ENCODE data around the gene PCDHGA8.

The PCDHGA8 gene

GRCh38 chr5:141351591-141351990 lies 40.8 kb upstream of the PCDHGA8 start:
- H3K4me3 ChIP-seq (ENCODE audit: low read length), result no peak overlapping the region
- TF ChIP-seq CTCF (conservative IDR thresholded peaks at IDR 0.05; ENCODE audit: low read depth, low read length), result no peak
- DNase-seq (ENCODE audit: low read depth), result no peak

GRCh38 chr5:141354900-141355469 lies 37.4 kb upstream of the PCDHGA8 start, which contains the start of gene PCDHGA4:
Gene PCDHGA4, plus strand, starts transcription at chr5:141355021. Its CDS starts 87 bp downstream, at chr5:141355108.
- peak; percentile 35 for TF ChIP-seq CTCF (conservative IDR thresholded peaks at IDR 0.05; ENCODE audit: low read depth, low read length)
- DNase-seq (ENCODE audit: low read depth), result no peak
- H3K4me3 ChIP-seq (ENCODE audit: low read length), result peak within 1 kb of the TSS; percentile 14

- no peak overlapping the region for H3K4me3 ChIP-seq (ENCODE audit: low read length)
- TF ChIP-seq CTCF (conservative IDR thresholded peaks at IDR 0.05; ENCODE audit: low read depth, low read length), result no peak
- DNase-seq (ENCODE audit: low read depth), result no peak
Observed at GRCh38 chr5:141355641-141356040, 36.8 kb upstream of the PCDHGA8 start.

GRCh38 chr5:141356133-141356532 lies 36.3 kb upstream of the PCDHGA8 start:
- H3K4me3 ChIP-seq (ENCODE audit: low read length), result no peak overlapping the region
- TF ChIP-seq CTCF (conservative IDR thresholded peaks at IDR 0.05; ENCODE audit: low read depth, low read length), result no peak
- DNase-seq (ENCODE audit: low read depth), result no peak

GRCh38 chr5:141356950-141357349 lies 35.5 kb upstream of the PCDHGA8 start:
- no peak overlapping the region for H3K4me3 ChIP-seq (ENCODE audit: low read length)
- no peak for DNase-seq (ENCODE audit: low read depth)
- no peak for TF ChIP-seq CTCF (conservative IDR thresholded peaks at IDR 0.05; ENCODE audit: low read depth, low read length)

GRCh38 chr5:141359790-141360426 lies 32.5 kb upstream of the PCDHGA8 start, which contains the start of gene PCDHGB2:
Gene PCDHGB2, plus strand, starts transcription at chr5:141359994. Its CDS starts 142 bp downstream, at chr5:141360136.
- DNase-seq (ENCODE audit: low read depth), result no peak
- peak within 1 kb of the TSS; percentile 22 for H3K4me3 ChIP-seq (ENCODE audit: low read length)
- peak; percentile 22 for TF ChIP-seq CTCF (conservative IDR thresholded peaks at IDR 0.05; ENCODE audit: low read depth, low read length)

GRCh38 chr5:141360685-141361084 lies 31.7 kb upstream of the PCDHGA8 start:
- no peak for TF ChIP-seq CTCF (conservative IDR thresholded peaks at IDR 0.05; ENCODE audit: low read depth, low read length)
- no peak overlapping the region for H3K4me3 ChIP-seq (ENCODE audit: low read length)
- no peak for DNase-seq (ENCODE audit: low read depth)
